ENCODE data around the gene HACE1. TPM values are rescaled to one million over a fixed set of nuclear protein-coding genes. Genes with fewer than 3 reads are reported as not detected.
A peak's percentile ranks its signal among the peaks of the same experiment; 100 is the strongest.
"Not testable (repeated sequence)": the region's sequence is repeated elsewhere in the genome, so short reads cannot be mapped to it uniquely, and the experiment has no call there.

Gene HACE1
- total RNA-seq, 1 donor: 16.6 TPM

GRCh38 chr6:104813552-104813951 is 46.2 kb downstream of the HACE1 start:
- DNase-seq (ENCODE audit: insufficient read length, low spot score, missing footprints): no peak
- Histone ChIP-seq H3K4me3 (ENCODE audit: insufficient read depth, low read length) (no peak overlapping the region), H2AFZ (ENCODE audit: low read length) (no peak overlapping the region), H3K27me3 (ENCODE audit: insufficient read depth, low read length) (no peaks in the 10 kb centered on the region), H3K9me3 (ENCODE audit: low read depth, low read length) (no peaks in the 10 kb centered on the region), H3K36me3 (ENCODE audit: insufficient read depth, low read length) (no peaks in the 10 kb centered on the region), H3K4me1 (ENCODE audit: insufficient read depth, low read length) (no peaks in the 10 kb centered on the region), H3K4me2 (ENCODE audit: insufficient read depth, low read length) (no peak overlapping the region), H3K27ac (ENCODE audit: low read depth, low read length) (no peak overlapping the region), H4K20me1 (ENCODE audit: insufficient read depth, low read length) (no peaks in the 10 kb centered on the region), H3K79me2 (ENCODE audit: insufficient read depth, low read length) (no peaks in the 10 kb centered on the region)
- no peak for TF ChIP-seq CTCF (IDR thresholded peaks at IDR 0.05; ENCODE audit: extremely low read depth, low read depth, low read length)

GRCh38 chr6:104809116-104809515 is 50.6 kb downstream of the HACE1 start:
- Histone ChIP-seq H3K36me3 (ENCODE audit: insufficient read depth, low read length) (no peaks in the 10 kb centered on the region), H3K79me2 (ENCODE audit: insufficient read depth, low read length) (no peaks in the 10 kb centered on the region), H3K4me2 (ENCODE audit: insufficient read depth, low read length) (no peak overlapping the region), H4K20me1 (ENCODE audit: insufficient read depth, low read length) (no peaks in the 10 kb centered on the region), H3K9me3 (ENCODE audit: low read depth, low read length) (no peaks in the 10 kb centered on the region), H3K4me1 (ENCODE audit: insufficient read depth, low read length) (no peaks in the 10 kb centered on the region), H3K27ac (ENCODE audit: low read depth, low read length) (no peak overlapping the region), H2AFZ (ENCODE audit: low read length) (no peak overlapping the region), H3K27me3 (ENCODE audit: insufficient read depth, low read length) (no peaks in the 10 kb centered on the region), H3K4me3 (ENCODE audit: insufficient read depth, low read length) (no peak overlapping the region)
- no peak for TF ChIP-seq CTCF (IDR thresholded peaks at IDR 0.05; ENCODE audit: extremely low read depth, low read depth, low read length)
- no peak for DNase-seq (ENCODE audit: insufficient read length, low spot score, missing footprints)

- not testable (repeated sequence) for H3K27ac ChIP-seq (ENCODE audit: low read depth, low read length); H3K4me3 ChIP-seq (ENCODE audit: insufficient read depth, low read length); H3K36me3 ChIP-seq (ENCODE audit: insufficient read depth, low read length); H3K27me3 ChIP-seq (ENCODE audit: insufficient read depth, low read length); DNase-seq (ENCODE audit: insufficient read length, low spot score, missing footprints); H3K4me1 ChIP-seq (ENCODE audit: insufficient read depth, low read length); H2AFZ ChIP-seq (ENCODE audit: low read length); H3K4me2 ChIP-seq (ENCODE audit: insufficient read depth, low read length); H3K79me2 ChIP-seq (ENCODE audit: insufficient read depth, low read length); H4K20me1 ChIP-seq (ENCODE audit: insufficient read depth, low read length); H3K9me3 ChIP-seq (ENCODE audit: low read depth, low read length)
Observed at GRCh38 chr6:104805335-104805734, 54.4 kb downstream of the HACE1 start.

GRCh38 chr6:104799134-104799657 is 60.5 kb downstream of the HACE1 start:
- Histone ChIP-seq H3K27ac (ENCODE audit: low read depth, low read length) (no peak overlapping the region), H3K4me3 (ENCODE audit: insufficient read depth, low read length) (no peak overlapping the region), H3K9me3 (ENCODE audit: low read depth, low read length) (no peaks in the 10 kb centered on the region), H3K36me3 (ENCODE audit: insufficient read depth, low read length) (no peaks in the 10 kb centered on the region), H3K79me2 (ENCODE audit: insufficient read depth, low read length) (no peaks in the 10 kb centered on the region), H3K27me3 (ENCODE audit: insufficient read depth, low read length) (no peaks in the 10 kb centered on the region), H4K20me1 (ENCODE audit: insufficient read depth, low read length) (no peaks in the 10 kb centered on the region), H3K4me1 (ENCODE audit: insufficient read depth, low read length) (no peaks in the 10 kb centered on the region), H2AFZ (ENCODE audit: low read length) (no peak overlapping the region), H3K4me2 (ENCODE audit: insufficient read depth, low read length) (no peak overlapping the region)
- peak; percentile 41 for DNase-seq (ENCODE audit: insufficient read length, low spot score, missing footprints)
- TF ChIP-seq CTCF (IDR thresholded peaks at IDR 0.05; ENCODE audit: extremely low read depth, low read depth, low read length): no peak

Data from osteoblast (primary cell).